Prostate gland (tissue), 2 donors: ENCODE results near the gene GHRH. TPM values are rescaled to one million over a fixed set of nuclear protein-coding genes. Genes with fewer than 3 reads are reported as not detected.

Source experiments
- DNase-seq: peaks from one replicate; pipeline ENCODE4 v3.0.0-alpha.2; 2019; ENCODE audit warnings: low spot score
- H3K27ac ChIP-seq, 2 donors: fragments of 200-600 bp; sonication (generic); 2 replicates each; pipeline ENCODE4 v1.5.1; 2017 to 2019
- H3K27me3 ChIP-seq: fragments of 200-600 bp; sonication (generic); replicated peaks from 2 replicates; pipeline ENCODE4 v1.5.1; 2019; ENCODE audit not compliant: insufficient read depth
- H3K36me3 ChIP-seq, 2 donors: fragments of 200-600 bp; sonication (generic); 1 replicate in 1 of 2; 2 replicates in 1 of 2; pipeline versions ENCODE4 v1.5.1 to v1.8.1; 2017 to 2019
- H3K4me1 ChIP-seq: fragments of 200-600 bp; sonication (generic); replicated peaks from 2 replicates; pipeline ENCODE4 v1.5.1; 2019
- H3K4me3 ChIP-seq, 2 donors: fragments of 200-600 bp; sonication (generic); 2 replicates each; pipeline ENCODE4 v1.5.1; 2017 to 2019
- H3K9me3 ChIP-seq: fragments of 200-600 bp; sonication (generic); 2 replicates; pipeline ENCODE4 v1.5.1; 2017
- POLR2A ChIP-seq: fragments of 450-650 bp; IDR thresholded peaks from one replicate; pipeline ENCODE4 v1.6.1; 2016; ENCODE audit warnings: antibody characterized with exemption, mild to moderate bottlenecking
- POLR2AphosphoS5 ChIP-seq: sonication (generic); formaldehyde crosslinking; IDR thresholded peaks from one replicate; pipeline ENCODE4 v1.6.1; 2017; ENCODE audit warnings: antibody characterized with exemption
- WGBS: methylation state at CpG from one replicate; pipeline ENCODE4 v1.1.5; 2018; 5-methylcytosine and 5-hydroxymethylcytosine counted together
- intact Hi-C: fragments of 100-400 bp; cut with DNase I; formaldehyde crosslinking; loops from one replicate; pipeline ENCODE4 v1.14.2; 2022
- total RNA-seq, 2 donors: library from RNA; depleted of rRNA; stranded (reverse); fragments of >200 nt; gene quantifications; one replicate each; pipeline ENCODE4 v1.1.0, GENCODE V29; 2016
- TF ChIP-seq, protein P1 (sequence below), 4 experiments: fragments of 200-600 bp in 2 of 4; fragments of 450-650 bp in 2 of 4; sonication (generic) in 2 of 4; IDR thresholded peaks; 1 replicate in 3 of 4; 2 replicates in 1 of 4; pipeline ENCODE4 v1.5.1; 2016 to 2019; ENCODE audit warnings: antibody characterized with exemption in 4 of 4, mild to moderate bottlenecking in 2 of 4, moderate library complexity in 2 of 4

GHRH gene
- total RNA-seq, 2 donors from 2014 or later, result not detected

DNA sequence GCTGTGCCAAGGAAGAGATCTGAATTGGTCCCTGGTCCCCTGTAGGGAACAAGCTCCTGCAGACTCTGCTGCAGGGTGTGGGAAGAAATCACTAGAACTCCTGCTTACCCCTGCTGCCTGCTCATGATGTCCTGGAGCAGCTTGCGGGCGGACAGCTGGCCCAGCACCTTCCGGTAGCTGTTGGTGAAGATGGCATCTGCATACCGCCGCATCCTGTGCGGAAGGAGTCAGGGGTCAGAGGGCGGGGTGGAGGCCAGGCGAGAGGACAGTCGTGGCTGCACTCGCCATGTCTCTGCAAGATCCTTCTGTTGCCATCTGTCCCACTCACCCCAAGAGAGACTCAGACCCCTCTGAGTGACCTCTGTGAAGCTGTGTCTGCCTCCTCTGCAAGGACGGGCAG, 5.3 kb downstream of the GHRH start:
- no peak overlapping the region for H3K4me3 ChIP-seq
- H3K4me1 ChIP-seq, result no peaks in the 10 kb centered on the region
- no peaks in the 10 kb centered on the region for H3K27me3 ChIP-seq
- no peak for DNase-seq
- TF ChIP-seq POLR2A (no peak), POLR2AphosphoS5 (no peak)
- TF ChIP-seq, protein P1, sequence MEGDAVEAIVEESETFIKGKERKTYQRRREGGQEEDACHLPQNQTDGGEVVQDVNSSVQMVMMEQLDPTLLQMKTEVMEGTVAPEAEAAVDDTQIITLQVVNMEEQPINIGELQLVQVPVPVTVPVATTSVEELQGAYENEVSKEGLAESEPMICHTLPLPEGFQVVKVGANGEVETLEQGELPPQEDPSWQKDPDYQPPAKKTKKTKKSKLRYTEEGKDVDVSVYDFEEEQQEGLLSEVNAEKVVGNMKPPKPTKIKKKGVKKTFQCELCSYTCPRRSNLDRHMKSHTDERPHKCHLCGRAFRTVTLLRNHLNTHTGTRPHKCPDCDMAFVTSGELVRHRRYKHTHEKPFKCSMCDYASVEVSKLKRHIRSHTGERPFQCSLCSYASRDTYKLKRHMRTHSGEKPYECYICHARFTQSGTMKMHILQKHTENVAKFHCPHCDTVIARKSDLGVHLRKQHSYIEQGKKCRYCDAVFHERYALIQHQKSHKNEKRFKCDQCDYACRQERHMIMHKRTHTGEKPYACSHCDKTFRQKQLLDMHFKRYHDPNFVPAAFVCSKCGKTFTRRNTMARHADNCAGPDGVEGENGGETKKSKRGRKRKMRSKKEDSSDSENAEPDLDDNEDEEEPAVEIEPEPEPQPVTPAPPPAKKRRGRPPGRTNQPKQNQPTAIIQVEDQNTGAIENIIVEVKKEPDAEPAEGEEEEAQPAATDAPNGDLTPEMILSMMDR (IDR thresholded peaks at IDR 0.05), result no peak
- intact Hi-C loops, result no loop called here
- H3K27ac ChIP-seq, result no peak overlapping the region
- WGBS, result 91% methylated on average over 11 of the region's 11 CpGs
- no peaks in the 10 kb centered on the region for H3K36me3 ChIP-seq
- no peaks in the 10 kb centered on the region for H3K9me3 ChIP-seq

DNA sequence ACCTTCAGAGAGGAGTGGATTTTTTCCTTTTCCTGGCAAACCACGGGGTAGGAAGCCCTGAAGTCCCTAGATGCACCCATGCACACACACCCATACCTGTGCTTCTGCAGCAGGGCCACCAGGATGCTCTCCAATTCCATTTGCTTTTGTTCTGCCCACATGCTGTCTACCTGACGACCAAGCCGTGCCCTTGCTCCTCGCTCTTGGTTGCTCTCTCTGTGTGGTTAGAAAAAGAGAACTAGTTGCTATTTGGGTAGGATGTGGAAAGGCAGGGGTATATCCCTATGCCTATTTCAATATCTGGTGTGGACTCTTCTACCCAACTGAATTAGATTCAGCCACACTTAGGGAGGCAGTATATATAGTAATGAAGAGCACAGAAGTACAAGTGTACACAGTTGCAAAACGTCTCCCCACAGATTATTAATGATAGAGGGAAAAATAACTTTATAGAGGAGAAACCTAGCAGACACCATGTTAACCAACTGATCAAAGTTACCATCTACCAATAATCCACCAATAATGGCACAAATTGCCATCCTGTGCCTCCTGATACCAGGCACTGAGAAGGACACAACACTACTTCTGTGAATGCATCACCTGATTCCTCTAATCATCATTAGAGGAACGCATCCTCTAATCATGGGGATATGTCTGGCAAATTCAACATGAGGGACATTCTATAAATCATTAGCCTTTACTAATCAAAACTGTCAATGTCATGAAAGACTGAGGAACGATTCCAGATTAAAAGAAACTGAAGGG, 7.3 kb downstream of the GHRH start:
- H3K4me3 ChIP-seq, result no peak overlapping the region
- intact Hi-C loops, result no loop called here
- no peaks in the 10 kb centered on the region for H3K36me3 ChIP-seq
- no peak overlapping the region for H3K27ac ChIP-seq
- H3K27me3 ChIP-seq, result no peaks in the 10 kb centered on the region
- no peaks in the 10 kb centered on the region for H3K4me1 ChIP-seq
- WGBS, result 94% methylated on average over 7 of the region's 7 CpGs
- no peaks in the 10 kb centered on the region for H3K9me3 ChIP-seq
- TF ChIP-seq POLR2AphosphoS5 (no peak), POLR2A (no peak)
- TF ChIP-seq, protein P1 (IDR thresholded peaks at IDR 0.05), result no peak
- DNase-seq, result no peak

DNA sequence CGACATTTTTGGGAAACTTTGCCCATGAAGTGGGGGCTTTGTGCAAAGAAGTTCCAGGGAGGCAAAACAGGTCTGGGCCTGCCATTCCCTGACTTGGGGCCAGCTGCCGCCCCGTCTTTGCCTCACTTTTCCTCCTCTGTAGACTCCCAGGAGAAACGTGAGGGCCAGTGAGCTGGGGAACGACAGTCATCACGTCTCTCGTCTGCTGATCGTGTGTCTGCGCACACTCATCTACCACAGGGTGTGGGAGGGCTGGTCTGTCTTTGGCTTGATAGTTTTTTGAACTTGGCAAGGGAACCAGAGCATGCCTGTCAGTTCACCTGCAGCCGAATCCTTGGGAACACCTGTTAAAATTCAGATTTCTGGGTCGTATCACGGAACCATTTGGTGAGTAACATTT, 8.5 kb downstream of the GHRH start:
- TF ChIP-seq POLR2A, result no peak
- TF ChIP-seq, protein P1 (IDR thresholded peaks at IDR 0.05), result no peak
- no peak for TF ChIP-seq POLR2AphosphoS5
- H3K4me1 ChIP-seq, result no peaks in the 10 kb centered on the region
- intact Hi-C loops, result no loop called here
- WGBS, result 66% methylated on average over 12 of the region's 12 CpGs
- H3K9me3 ChIP-seq, result no peaks in the 10 kb centered on the region
- H3K27ac ChIP-seq, result no peak overlapping the region
- no peaks in the 10 kb centered on the region for H3K27me3 ChIP-seq
- DNase-seq, result no peak
- H3K36me3 ChIP-seq, result no peaks in the 10 kb centered on the region
- no peak overlapping the region for H3K4me3 ChIP-seq

DNA sequence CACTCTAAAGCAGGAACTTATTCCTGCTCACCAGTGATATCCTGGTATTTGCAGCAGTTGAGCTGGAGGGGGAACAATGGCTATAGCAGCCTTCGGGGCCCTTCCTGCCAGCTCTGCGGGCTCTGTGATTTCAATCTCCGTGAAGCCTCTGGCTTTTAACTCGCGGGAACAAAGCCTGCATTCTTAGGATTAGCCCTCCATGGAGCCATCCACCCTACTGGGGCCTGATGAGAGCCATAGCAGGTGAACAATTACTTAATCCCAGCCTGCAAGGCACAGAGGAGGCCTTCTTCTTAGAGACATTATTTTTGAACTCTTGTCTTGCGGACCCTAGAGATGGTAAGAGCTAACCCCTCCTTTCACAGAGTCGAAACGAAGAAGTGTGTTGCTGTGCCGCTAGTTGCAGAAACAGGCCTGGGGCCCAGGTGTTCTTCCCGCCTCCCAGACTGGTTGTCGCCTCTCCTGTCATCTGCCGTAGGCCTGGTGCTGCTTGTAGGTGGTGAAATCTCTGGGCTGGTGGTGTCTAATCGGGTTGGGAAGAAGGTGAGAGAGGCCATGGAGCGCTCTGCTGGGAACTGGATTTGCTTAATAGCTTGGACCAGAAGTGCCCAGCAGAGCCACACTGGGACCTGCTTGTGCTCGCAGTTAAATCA, 9.7 kb downstream of the GHRH start:
- 65% methylated on average over 15 of the region's 15 CpGs for WGBS
- Histone ChIP-seq H3K4me3 (no peak overlapping the region), H3K9me3 (no peaks in the 10 kb centered on the region), H3K4me1 (no peaks in the 10 kb centered on the region), H3K27ac (no peak overlapping the region), H3K36me3 (no peaks in the 10 kb centered on the region), H3K27me3 (no peaks in the 10 kb centered on the region)
- no peak for DNase-seq
- intact Hi-C loops, result no loop called here
- TF ChIP-seq POLR2AphosphoS5 (no peak), POLR2A (no peak)
- TF ChIP-seq, protein P1 (IDR thresholded peaks at IDR 0.05), result no peak

DNA sequence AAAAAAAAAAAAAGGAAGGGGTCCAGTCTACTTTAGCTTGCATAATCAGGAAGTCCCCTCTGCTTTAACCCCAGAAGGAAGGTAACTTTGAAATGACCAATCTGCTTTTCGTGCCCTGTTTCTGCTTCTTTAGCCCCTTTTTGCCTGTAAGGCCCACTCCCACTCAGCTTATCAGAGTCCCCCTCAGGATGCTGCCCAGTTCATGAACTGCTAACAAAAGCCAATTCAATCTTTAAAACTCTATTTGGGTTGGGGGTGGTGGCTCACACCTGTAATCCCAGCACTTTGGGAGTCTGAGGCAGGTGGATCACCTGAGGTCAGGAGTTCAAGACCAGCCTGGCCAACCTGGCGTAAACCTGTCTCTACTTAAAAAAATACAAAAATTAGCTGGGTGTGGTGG, 12.3 kb downstream of the GHRH start:
- DNase-seq, result no peak
- intact Hi-C loops, result no loop called here
- Histone ChIP-seq H3K9me3 (no peaks in the 10 kb centered on the region), H3K36me3 (no peaks in the 10 kb centered on the region), H3K27ac (no peak overlapping the region), H3K4me1 (no peaks in the 10 kb centered on the region), H3K4me3 (no peak overlapping the region), H3K27me3 (no peaks in the 10 kb centered on the region)
- TF ChIP-seq, protein P1 (IDR thresholded peaks at IDR 0.05), result no peak
- TF ChIP-seq POLR2AphosphoS5, result no peak
- TF ChIP-seq POLR2A, result no peak
- 98% methylated on average over 2 of the region's 2 CpGs for WGBS
